D721Med (cell line): ENCODE results near the gene CREG1.
"Not testable (repeated sequence)": the region's sequence is repeated elsewhere in the genome, so short reads cannot be mapped to it uniquely, and the experiment has no call there.

Experiments
- DNase-seq: peaks from one replicate; pipeline ENCODE4 v3.0.0; 2011; ENCODE audit warnings: low spot score; ENCODE audit not compliant: insufficient read length
- FAIRE-seq: peaks from 2 replicates; lab custom pipeline; 2011; peaks lifted over from hg19 to GRCh38; lab: Jason Lieb, UNC
- CTCF ChIP-seq: IDR thresholded peaks from 2 replicates; pipeline ENCODE4 v1.5.1; 2012; ENCODE audit warnings: mild to moderate bottlenecking, control low read depth; ENCODE audit not compliant: insufficient read depth; ENCODE audit errors: missing control alignments

CREG1 gene

DNA sequence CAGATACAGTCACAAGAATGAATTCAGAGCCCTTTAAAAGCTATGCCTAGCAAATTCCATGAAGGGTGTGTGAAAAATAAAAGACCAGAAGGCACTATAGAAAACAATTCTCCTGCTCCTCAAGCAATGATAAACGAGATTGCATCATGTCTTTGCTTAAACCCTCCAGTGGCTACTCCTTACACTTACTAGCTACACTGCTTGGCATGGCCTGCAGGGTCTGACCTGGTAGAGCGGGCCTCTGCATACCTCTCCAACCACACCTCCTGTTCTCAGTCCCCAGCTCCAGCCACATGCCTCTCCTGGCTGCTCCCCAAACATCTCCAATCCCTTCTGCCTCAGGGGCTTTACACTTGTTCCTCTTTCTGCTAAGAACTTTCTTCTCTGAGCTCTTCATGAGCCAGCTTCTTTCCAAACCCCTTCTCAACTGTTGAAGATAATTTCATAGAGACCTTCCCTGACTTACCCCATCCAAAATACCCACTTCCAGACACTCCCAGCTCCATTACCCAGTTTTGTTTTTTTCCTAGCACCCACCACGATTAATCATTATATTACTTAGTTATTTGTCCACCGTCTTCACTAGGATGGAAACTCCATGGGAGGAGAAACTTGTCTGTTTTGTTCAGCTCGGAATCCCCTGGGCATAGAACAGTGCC is 11.2 kb upstream of the CREG1 start:
- DNase-seq = no peak

GRCh38 chr1:167563579-167564246 is 10.2 kb upstream of the CREG1 start:
- FAIRE-seq (no peak), DNase-seq (no peak)
- TF ChIP-seq CTCF = no peak

More for the DNA sequence above, 11.2 kb upstream of the CREG1 start:
- FAIRE-seq = no peak
- no peak for TF ChIP-seq CTCF

GRCh38 chr1:167562702-167563101 is 9.1 kb upstream of the CREG1 start:
- no peak for TF ChIP-seq CTCF
- no peak for FAIRE-seq
- no peak for DNase-seq

DNA sequence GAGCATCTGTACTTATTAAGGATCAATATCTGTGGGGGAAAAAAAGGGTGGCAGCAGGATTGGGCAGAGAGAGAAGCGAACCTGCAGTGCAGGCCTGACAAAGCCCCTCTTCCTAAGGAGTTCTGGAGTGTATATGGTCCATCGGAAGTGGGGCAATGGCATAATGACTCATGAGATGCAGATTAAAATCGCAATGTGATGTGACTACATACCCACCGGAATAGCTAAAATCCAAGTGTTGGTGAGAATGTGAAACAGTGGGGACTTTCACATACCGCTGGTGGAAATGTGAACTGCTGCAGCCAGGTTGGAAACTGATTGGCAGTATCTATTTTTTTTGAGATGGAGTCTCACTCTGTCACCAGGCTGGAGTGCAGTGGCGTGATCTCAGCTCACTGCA is 8.2 kb upstream of the CREG1 start:
- TF ChIP-seq CTCF = no peak
- FAIRE-seq = no peak
- DNase-seq = no peak

DNA sequence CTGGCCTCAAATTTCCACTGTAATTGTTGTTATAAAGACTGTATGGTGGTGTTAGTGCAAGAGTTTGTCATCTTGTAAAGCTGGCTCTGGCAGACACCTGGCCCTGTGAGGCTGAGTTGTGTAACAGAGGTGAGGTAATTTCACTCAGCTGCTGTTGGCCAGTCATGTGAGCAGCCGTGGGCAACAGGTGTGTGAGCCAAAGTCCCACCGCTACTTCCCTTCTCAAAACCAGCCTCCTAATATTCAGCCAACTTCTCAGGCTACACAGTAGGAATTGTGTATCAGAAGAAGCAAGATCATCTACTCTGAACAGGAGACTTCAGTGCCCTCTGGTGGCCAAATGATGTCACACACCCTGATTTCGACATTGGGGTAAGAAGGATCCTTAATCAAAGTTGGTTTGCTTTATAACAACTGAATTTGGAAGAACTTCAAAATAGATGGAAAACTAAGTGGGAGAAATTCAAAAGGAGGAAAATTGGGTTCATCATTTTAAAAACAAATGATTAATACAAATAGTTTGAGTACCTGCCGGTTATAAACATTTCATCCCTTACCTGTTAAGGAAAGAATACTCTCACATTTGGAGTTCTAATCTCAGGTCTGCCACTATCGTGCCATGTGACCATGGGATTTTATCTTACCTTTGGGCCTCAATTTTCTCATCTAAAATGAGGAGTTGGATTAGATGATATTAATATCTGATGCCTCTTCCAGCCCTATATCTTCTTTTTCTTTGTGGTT is 2.6 kb upstream of the CREG1 start:
- DNase-seq (peak; percentile 64), FAIRE-seq (peak; percentile 97)
- TF ChIP-seq CTCF = peak; percentile 95

- not testable (repeated sequence) for DNase-seq
Measured at GRCh38 chr1:167555072-167555471, 1.5 kb upstream of the CREG1 start.

DNA sequence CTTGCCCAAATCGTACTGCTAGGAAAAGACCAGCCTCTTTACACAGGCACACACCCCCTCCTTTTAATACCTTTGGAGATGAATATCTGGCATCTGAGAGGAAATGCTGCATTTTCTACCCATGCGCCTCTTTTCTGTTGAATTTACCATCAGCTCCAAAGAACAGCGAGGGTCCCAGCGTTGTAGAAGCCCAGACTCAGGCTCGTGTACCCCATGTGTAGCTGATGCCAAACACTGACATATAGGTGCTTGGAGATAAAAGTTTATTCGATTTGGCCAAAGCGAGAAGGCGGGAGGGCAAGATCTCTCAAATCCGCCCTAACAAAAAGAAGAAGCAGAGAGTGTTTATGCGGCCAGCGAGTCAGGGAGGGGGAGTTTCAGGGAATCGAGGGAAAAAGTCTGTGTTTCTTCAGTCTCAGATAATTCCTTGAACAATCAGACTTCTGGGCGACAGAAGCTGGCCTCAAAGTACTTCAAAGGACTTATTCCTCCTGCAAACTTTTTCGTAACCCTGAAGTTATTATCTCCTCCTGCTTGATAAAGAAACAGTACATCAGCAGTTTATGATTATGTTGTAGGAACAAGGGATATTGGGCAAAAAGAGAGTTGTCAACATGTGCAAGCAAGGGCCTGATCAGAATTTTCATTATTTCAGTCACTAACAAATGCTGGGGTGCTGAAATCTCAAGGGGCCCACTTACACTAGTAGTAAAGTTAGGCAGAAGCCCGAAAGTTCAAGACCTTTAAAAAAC is 642 bp upstream of the CREG1 start:
- TF ChIP-seq CTCF = no peak
- FAIRE-seq = no peak
- DNase-seq = no peak

More at GRCh38 chr1:167555072-167555471, 1.5 kb upstream of the CREG1 start:
- FAIRE-seq = not testable (repeated sequence)
